HAP-1 (cell line): ENCODE data around the gene STAC.
"Not testable (repeated sequence)": the region's sequence is repeated elsewhere in the genome, so short reads cannot be mapped to it uniquely, and the experiment has no call there.

Experiments used
- DNase-seq, 2 experiments: peaks; one replicate each; pipeline ENCODE4 v3.0.0-alpha.2; 2016 to 2020; ENCODE audit warnings: low spot score in 2 of 2
- H3K27me3 ChIP-seq: fragments of 250-450 bp; sonication (Bioruptor Pico); 2 replicates; pipeline ENCODE4 v1.5.1; 2020; ENCODE audit warnings: low read depth, mild to moderate bottlenecking, moderate library complexity
- H3K36me3 ChIP-seq: fragments of 250-450 bp; sonication (Bioruptor Pico); replicated peaks from 2 replicates; pipeline ENCODE4 v1.5.1; 2020; ENCODE audit warnings: mild to moderate bottlenecking
- H3K4me1 ChIP-seq: fragments of 250-450 bp; sonication (Bioruptor Pico); 2 replicates; pipeline ENCODE4 v1.5.1; 2020; ENCODE audit warnings: mild to moderate bottlenecking
- H3K4me3 ChIP-seq: fragments of 250-450 bp; sonication (Bioruptor Pico); 2 replicates; pipeline ENCODE4 v1.5.1; 2020; ENCODE audit warnings: mild to moderate bottlenecking, moderate library complexity
- H3K9me3 ChIP-seq: fragments of 250-450 bp; sonication (Bioruptor Pico); 2 replicates; pipeline ENCODE4 v1.5.1; 2020; ENCODE audit warnings: mild to moderate bottlenecking, moderate library complexity
- in situ Hi-C: fragments of 300-500 bp; cut with MboI; formaldehyde crosslinking; loops from 3 replicates; pipeline ENCODE4 v1.14.3; 2020; ENCODE audit warnings: low sequenced_read_pairs, inconsistent platforms, mixed read lengths

Gene STAC

GRCh38 chr3:36578418-36578817 lies 198.1 kb downstream of the STAC start:
- H3K9me3 ChIP-seq, H3K4me1 ChIP-seq, H3K27me3 ChIP-seq, H3K36me3 ChIP-seq, H3K4me3 ChIP-seq, DNase-seq, in situ Hi-C loops: not testable (repeated sequence)

- no peaks in the 10 kb centered on the region for H3K4me1 ChIP-seq
- in situ Hi-C loops = no loop called here
- H3K27me3 ChIP-seq = no peaks in the 10 kb centered on the region
- DNase-seq = no peak
- 0 out of 2 replicates have a peak, but pooled peaks cover 2% of the 10 kb centered on the region for H3K9me3 ChIP-seq
- H3K36me3 ChIP-seq = no peaks in the 10 kb centered on the region
- H3K4me3 ChIP-seq = no peak overlapping the region
Observed at GRCh38 chr3:36579746-36580145, 199.4 kb downstream of the STAC start.

GRCh38 chr3:36580716-36581115 lies 200.4 kb downstream of the STAC start:
- H3K4me1 ChIP-seq = no peaks in the 10 kb centered on the region
- no peak for DNase-seq
- no peak overlapping the region for H3K4me3 ChIP-seq
- no peaks in the 10 kb centered on the region for H3K36me3 ChIP-seq
- 0 out of 2 replicates have a peak, but pooled peaks cover 2% of the 10 kb centered on the region for H3K9me3 ChIP-seq
- H3K27me3 ChIP-seq = no peaks in the 10 kb centered on the region
- in situ Hi-C loops = no loop called here

GRCh38 chr3:36591959-36592358 lies 211.7 kb downstream of the STAC start:
- no peaks in the 10 kb centered on the region for H3K9me3 ChIP-seq
- no peak overlapping the region for H3K4me3 ChIP-seq
- no peaks in the 10 kb centered on the region for H3K4me1 ChIP-seq
- in situ Hi-C loops = no loop called here
- no peak for DNase-seq
- H3K27me3 ChIP-seq = no peaks in the 10 kb centered on the region; the same call in 1 of the 2 replicates
- H3K36me3 ChIP-seq = no peaks in the 10 kb centered on the region

GRCh38 chr3:36595511-36595910 lies 215.2 kb downstream of the STAC start:
- in situ Hi-C loops = no loop called here
- Histone ChIP-seq H3K27me3 (no peaks in the 10 kb centered on the region), H3K36me3 (no peaks in the 10 kb centered on the region), H3K9me3 (no peaks in the 10 kb centered on the region), H3K4me1 (no peaks in the 10 kb centered on the region), H3K4me3 (no peak overlapping the region)
- no peak for DNase-seq

- Histone ChIP-seq H3K4me1 (no peaks in the 10 kb centered on the region), H3K27me3 (no peaks in the 10 kb centered on the region), H3K9me3 (no peaks in the 10 kb centered on the region), H3K4me3 (no peak overlapping the region), H3K36me3 (no peaks in the 10 kb centered on the region)
- no peak for DNase-seq
- in situ Hi-C loops = no loop called here
Observed at GRCh38 chr3:36596419-36596818, 216.1 kb downstream of the STAC start.

- in situ Hi-C loops = no loop called here
- Histone ChIP-seq H3K4me3 (no peak overlapping the region), H3K36me3 (no peaks in the 10 kb centered on the region), H3K27me3 (no peaks in the 10 kb centered on the region), H3K9me3 (no peaks in the 10 kb centered on the region), H3K4me1 (no peaks in the 10 kb centered on the region)
- DNase-seq = no peak
Observed at GRCh38 chr3:36597422-36597821, 217.1 kb downstream of the STAC start.
